ENCODE measurements around the gene EYA4. TPM values are rescaled to one million over a fixed set of nuclear protein-coding genes. Genes with fewer than 3 reads are reported as not detected.

EYA4 gene
- total and polyA plus RNA-seq, 10 donors: 0.03 to 2.6 (median 1.3) TPM

DNA sequence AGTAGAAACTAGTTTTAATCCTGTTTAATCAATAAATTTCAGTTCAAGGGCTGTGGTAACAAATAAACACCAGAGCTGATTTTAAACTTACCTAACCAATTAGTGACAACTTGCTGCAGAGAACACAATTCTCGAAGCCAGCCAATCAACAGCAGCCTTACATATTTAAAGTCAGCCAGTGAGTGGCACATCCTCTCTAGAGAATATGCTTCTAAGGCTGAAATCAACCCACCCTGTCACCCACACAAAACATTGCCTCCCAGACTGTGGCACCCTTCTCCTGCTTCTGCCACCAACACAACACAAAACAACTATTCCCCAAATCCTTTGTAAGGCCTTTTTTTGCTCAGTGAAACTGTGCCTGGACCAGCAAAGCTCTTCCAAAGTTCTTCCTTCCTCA, 306.0 kb downstream of the EYA4 start:
- no peak for DNase-seq
- intact Hi-C loops (cut with DNase I; ENCODE audit: low total_unique reads): no loop called here
- Histone ChIP-seq H3K36me3 (no peaks in the 10 kb centered on the region), H3K4me1 (peaks cover 0 to 4% (median 0%) of the 10 kb centered on the region in 6 donors), H3K9me3 (no peaks in the 10 kb centered on the region), H3K27me3 (replicated peaks in 1 of 7) (no peaks in the 10 kb centered on the region), H3K27ac (no peak overlapping the region), H3K4me3 (no peak overlapping the region)
- WGBS, 5 donors: 81 to 87% (median 86%) methylated on average over 1 of the region's 1 CpG
- no peak for TF ChIP-seq POLR2AphosphoS5 (IDR thresholded peaks at IDR 0.05)
- TF ChIP-seq POLR2A (IDR thresholded peaks at IDR 0.05): no peak
- TF ChIP-seq, protein P1, sequence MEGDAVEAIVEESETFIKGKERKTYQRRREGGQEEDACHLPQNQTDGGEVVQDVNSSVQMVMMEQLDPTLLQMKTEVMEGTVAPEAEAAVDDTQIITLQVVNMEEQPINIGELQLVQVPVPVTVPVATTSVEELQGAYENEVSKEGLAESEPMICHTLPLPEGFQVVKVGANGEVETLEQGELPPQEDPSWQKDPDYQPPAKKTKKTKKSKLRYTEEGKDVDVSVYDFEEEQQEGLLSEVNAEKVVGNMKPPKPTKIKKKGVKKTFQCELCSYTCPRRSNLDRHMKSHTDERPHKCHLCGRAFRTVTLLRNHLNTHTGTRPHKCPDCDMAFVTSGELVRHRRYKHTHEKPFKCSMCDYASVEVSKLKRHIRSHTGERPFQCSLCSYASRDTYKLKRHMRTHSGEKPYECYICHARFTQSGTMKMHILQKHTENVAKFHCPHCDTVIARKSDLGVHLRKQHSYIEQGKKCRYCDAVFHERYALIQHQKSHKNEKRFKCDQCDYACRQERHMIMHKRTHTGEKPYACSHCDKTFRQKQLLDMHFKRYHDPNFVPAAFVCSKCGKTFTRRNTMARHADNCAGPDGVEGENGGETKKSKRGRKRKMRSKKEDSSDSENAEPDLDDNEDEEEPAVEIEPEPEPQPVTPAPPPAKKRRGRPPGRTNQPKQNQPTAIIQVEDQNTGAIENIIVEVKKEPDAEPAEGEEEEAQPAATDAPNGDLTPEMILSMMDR (IDR thresholded peaks at IDR 0.05 in 8 of 11, conservative IDR thresholded peaks at IDR 0.05 in 3 of 11): no peak

DNA sequence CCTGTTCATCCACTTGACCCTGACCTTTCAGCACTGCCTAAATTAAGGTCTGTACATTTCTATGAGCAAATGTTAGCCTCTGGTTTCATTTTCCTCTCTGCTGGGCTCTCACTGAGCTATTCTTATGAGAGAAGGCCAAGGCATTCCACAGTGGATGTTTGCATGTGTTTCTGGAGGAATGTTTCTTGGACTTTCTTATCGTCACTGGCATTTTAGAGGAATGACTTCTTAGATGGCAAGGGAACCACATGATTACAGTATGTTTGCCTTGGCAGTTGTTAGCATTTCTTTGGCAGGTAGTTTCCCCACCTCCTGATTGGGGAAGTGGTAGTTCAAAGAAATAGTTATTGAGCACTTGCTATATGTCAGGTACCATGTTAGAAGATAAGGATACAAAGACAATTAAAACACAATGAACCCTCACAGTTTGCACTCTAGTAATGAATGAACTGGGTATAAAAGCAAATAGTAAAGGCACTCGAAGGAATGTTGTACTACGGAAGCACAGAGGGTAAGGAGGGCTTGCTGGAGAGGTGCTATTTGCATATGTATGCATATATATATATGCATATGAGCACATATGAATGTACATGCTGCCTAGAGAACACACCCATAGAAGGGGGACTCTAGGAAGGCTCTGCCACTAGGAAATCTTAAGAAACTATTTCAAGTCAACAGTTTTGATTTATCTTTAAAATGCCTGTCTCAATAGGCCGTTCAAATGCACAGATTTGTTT, 307.4 kb downstream of the EYA4 start:
- 74 to 85% (median 77%) methylated on average over 4 of the region's 4 CpGs for WGBS, 5 donors
- H3K27me3 ChIP-seq (replicated peaks in 1 of 7): no peaks in the 10 kb centered on the region
- no peak for DNase-seq
- H3K4me3 ChIP-seq: no peak overlapping the region
- H3K36me3 ChIP-seq: no peaks in the 10 kb centered on the region
- TF ChIP-seq, protein P1 (IDR thresholded peaks at IDR 0.05 in 8 of 11, conservative IDR thresholded peaks at IDR 0.05 in 3 of 11): no peak
- TF ChIP-seq POLR2A (IDR thresholded peaks at IDR 0.05): no peak
- no peak for TF ChIP-seq POLR2AphosphoS5 (IDR thresholded peaks at IDR 0.05)
- H3K9me3 ChIP-seq: no peaks in the 10 kb centered on the region
- intact Hi-C loops (cut with DNase I; ENCODE audit: low total_unique reads): no loop called here
- peaks cover 0 to 4% (median 0%) of the 10 kb centered on the region in 6 donors for H3K4me1 ChIP-seq
- peak overlapping the region in 1 of 8 donors; percentile 12 for H3K27ac ChIP-seq

- DNase-seq: no peak
- H3K4me3 ChIP-seq: no peak overlapping the region
- H3K36me3 ChIP-seq: no peaks in the 10 kb centered on the region
- 61 to 74% (median 72%) methylated on average over 4 of the region's 4 CpGs for WGBS, 5 donors
- H3K27me3 ChIP-seq (replicated peaks in 1 of 7): no peaks in the 10 kb centered on the region
- no peaks in the 10 kb centered on the region for H3K9me3 ChIP-seq
- H3K27ac ChIP-seq: no peak overlapping the region
- TF ChIP-seq POLR2AphosphoS5 (IDR thresholded peaks at IDR 0.05) (no peak), POLR2A (IDR thresholded peaks at IDR 0.05) (no peak)
- TF ChIP-seq, protein P1 (IDR thresholded peaks at IDR 0.05 in 8 of 11, conservative IDR thresholded peaks at IDR 0.05 in 3 of 11): no peak
- peaks cover 0 to 4% (median 0%) of the 10 kb centered on the region in 6 donors for H3K4me1 ChIP-seq
- intact Hi-C loops (cut with DNase I; ENCODE audit: low total_unique reads): no loop called here
Measured at GRCh38 chr6:133549371-133549801, 308.2 kb downstream of the EYA4 start.

DNA sequence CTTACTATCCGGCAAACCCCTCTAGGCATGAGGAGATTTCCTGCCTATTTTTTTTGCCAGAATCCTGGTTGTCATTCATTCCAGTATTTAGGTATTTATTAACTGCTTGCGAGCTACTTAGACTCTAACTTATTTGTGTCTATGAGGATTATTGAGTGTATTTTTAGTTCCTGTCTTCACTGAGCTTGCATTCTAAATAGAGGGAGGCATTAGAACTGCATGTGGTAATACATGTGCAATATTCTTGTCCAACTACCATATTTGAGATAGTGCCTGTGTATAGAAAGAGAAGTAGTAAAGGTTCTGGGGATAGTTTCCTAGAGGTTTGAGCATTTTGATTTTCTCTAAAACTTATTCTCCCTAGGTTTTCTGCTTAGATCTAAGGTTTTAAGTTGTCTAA, 308.9 kb downstream of the EYA4 start:
- peaks cover 0 to 4% (median 0%) of the 10 kb centered on the region in 6 donors for H3K4me1 ChIP-seq
- H3K27me3 ChIP-seq (replicated peaks in 1 of 7): no peaks in the 10 kb centered on the region
- intact Hi-C loops (cut with DNase I; ENCODE audit: low total_unique reads): no loop called here
- no peak for DNase-seq
- H3K9me3 ChIP-seq: no peaks in the 10 kb centered on the region
- H3K36me3 ChIP-seq: no peaks in the 10 kb centered on the region
- H3K4me3 ChIP-seq: no peak overlapping the region
- whole genome bisulfite sequencing, 5 donors: 78 to 83% (median 80%) methylated on average over 2 of the region's 2 CpGs
- H3K27ac ChIP-seq: no peak overlapping the region
- TF ChIP-seq, protein P1 (IDR thresholded peaks at IDR 0.05 in 8 of 11, conservative IDR thresholded peaks at IDR 0.05 in 3 of 11): no peak
- TF ChIP-seq POLR2AphosphoS5 (IDR thresholded peaks at IDR 0.05) (no peak), POLR2A (IDR thresholded peaks at IDR 0.05) (no peak)
